ENCODE measurements around the gene IL1A.
A peak's percentile ranks its signal among the peaks of the same experiment; 100 is the strongest.

The IL1A gene

DNA sequence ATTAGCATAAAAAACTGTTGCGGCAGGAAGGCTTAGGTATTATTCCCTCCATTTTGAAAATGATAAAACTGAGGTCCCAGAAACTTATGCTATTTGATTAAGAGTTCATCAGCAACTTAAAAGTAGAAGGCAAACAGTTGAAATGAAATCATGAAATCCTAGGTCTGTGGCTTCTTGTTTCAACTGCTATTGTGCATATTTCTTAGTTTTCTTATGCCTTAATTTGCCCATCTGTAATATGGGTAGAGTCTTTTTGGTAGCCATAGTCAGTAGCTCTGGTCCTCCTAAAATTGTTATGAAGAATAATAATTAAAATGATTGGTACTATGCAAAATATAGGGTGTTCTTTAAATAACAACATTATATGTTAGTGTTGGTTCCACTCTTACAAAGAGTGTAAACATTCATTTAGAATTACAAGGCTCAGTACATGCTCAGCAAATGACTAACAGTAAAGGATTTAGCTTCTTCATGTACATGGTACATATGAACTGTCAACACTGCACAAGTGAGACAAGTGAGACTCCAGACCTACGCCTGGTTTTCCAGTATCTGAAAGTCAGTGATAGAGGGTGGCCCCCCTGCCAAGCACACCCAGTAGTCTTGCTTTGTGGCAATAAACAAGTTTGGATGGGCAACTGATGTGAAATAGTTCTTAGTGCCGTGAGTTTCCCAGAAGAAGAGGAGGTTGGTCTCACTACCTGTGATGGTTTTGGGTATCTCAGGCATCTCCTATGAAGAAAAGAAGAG is 9.6 kb downstream of the IL1A start:
- H3K4me3 ChIP-seq (ENCODE audit: control insufficient read depth in 1 of 7, extremely low read depth in 1 of 7, insufficient read depth in 4 of 7, low read depth in 2 of 7, low read length in 6 of 7) = no peak overlapping the region
- H3K9me3 ChIP-seq (ENCODE audit: control extremely low read depth in 1 of 5, control insufficient read depth in 4 of 5, insufficient read depth in 2 of 5, low read depth in 1 of 5, low read length in 4 of 5) = no peaks in the 10 kb centered on the region
- H3K36me3 ChIP-seq (ENCODE audit: control insufficient read depth in 4 of 4, insufficient read depth in 4 of 4, low read length in 3 of 4) = no peaks in the 10 kb centered on the region
- ChIA-PET POLR2A (no interaction called here), CTCF (no interaction called here)
- 91% methylated on average over 3 of the region's 3 CpGs for WGBS (ENCODE audit: insufficient coverage)
- H3K27me3 ChIP-seq (replicated peaks in 2 of 5; ENCODE audit: control insufficient read depth in 4 of 5, insufficient read depth in 5 of 5, low read length in 4 of 5) = no peaks in the 10 kb centered on the region
- peaks cover 0 to 15% (median 9%) of the 10 kb centered on the region in 4 experiments for H3K4me1 ChIP-seq (ENCODE audit: control extremely low read depth in 1 of 4, control insufficient read depth in 4 of 4, insufficient read depth in 4 of 4, low read length in 3 of 4)
- no peak overlapping the region for H3K27ac ChIP-seq (ENCODE audit: insufficient read depth in 1 of 2, low read depth in 1 of 2, low read length in 2 of 2, poor library complexity in 1 of 2, severe bottlenecking in 2 of 2)
- DNase-seq = no peak

DNA sequence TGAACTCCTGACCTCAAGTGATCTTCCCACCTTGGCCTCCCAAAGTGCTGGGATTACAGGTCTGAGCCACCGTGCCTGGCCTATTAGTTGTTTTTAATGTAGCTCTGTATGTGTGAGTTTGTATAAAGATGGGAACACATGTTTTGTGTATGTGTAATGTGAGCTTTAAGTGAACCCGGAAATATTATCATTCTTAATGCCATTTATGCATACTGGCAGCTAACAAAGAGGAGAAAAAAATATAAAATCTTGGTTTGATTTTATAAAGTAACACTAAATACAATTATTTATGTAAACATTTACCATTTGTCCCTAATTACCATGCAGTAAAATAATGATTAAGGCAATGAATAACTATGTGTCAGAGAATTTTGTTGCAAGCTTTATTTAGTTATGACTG is 10.7 kb downstream of the IL1A start:
- POLR2A ChIA-PET = no interaction called here
- no peak overlapping the region for H3K4me3 ChIP-seq (ENCODE audit: control insufficient read depth in 1 of 7, extremely low read depth in 1 of 7, insufficient read depth in 4 of 7, low read depth in 2 of 7, low read length in 6 of 7)
- DNase-seq = no peak
- no peak overlapping the region for H3K27ac ChIP-seq (ENCODE audit: insufficient read depth in 1 of 2, low read depth in 1 of 2, low read length in 2 of 2, poor library complexity in 1 of 2, severe bottlenecking in 2 of 2)
- no CpG with 5 or more reads among the region's 2 CpGs for WGBS (ENCODE audit: insufficient coverage)
- CTCF ChIA-PET = interaction anchor here (1.0 kb wide), 1 partner anchor 74 kb away, joined by 3 read pairs; no protein-coding TSS in a partner anchor
- no peaks in the 10 kb centered on the region for H3K27me3 ChIP-seq (replicated peaks in 2 of 5; ENCODE audit: control insufficient read depth in 4 of 5, insufficient read depth in 5 of 5, low read length in 4 of 5)
- H3K9me3 ChIP-seq (ENCODE audit: control extremely low read depth in 1 of 5, control insufficient read depth in 4 of 5, insufficient read depth in 2 of 5, low read depth in 1 of 5, low read length in 4 of 5) = no peaks in the 10 kb centered on the region
- H3K36me3 ChIP-seq (ENCODE audit: control insufficient read depth in 4 of 4, insufficient read depth in 4 of 4, low read length in 3 of 4) = no peaks in the 10 kb centered on the region
- H3K4me1 ChIP-seq (ENCODE audit: control extremely low read depth in 1 of 4, control insufficient read depth in 4 of 4, insufficient read depth in 4 of 4, low read length in 3 of 4) = peaks cover 0 to 15% (median 9%) of the 10 kb centered on the region in 4 experiments

DNA sequence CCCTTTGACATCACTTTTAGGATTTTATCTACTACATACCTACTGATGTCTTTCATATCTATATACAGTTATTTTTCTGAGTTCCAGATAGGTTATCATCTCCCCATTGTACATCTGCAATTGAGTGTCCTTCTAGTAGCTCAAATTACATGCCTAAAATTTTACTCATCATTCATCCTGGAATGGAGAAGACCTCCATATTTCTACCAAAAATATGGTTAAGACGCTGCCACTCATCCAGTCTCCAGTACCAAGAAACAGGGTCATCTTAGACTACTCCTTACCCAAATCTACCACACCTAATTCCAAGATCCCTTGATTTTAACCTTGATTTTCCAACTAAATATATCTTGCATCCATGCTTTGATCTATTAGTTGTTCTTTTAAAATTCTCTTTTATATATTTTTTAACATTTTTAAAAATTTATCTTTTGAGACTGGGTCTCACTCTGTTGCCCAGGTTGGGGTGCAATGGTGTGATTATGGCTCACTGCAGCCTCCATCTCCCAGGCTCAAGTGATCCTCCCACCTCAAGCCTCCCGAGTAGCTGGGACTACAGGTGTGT is 11.3 kb downstream of the IL1A start:
- H3K27ac ChIP-seq (ENCODE audit: insufficient read depth in 1 of 2, low read depth in 1 of 2, low read length in 2 of 2, poor library complexity in 1 of 2, severe bottlenecking in 2 of 2) = no peak overlapping the region
- H3K9me3 ChIP-seq (ENCODE audit: control extremely low read depth in 1 of 5, control insufficient read depth in 4 of 5, insufficient read depth in 2 of 5, low read depth in 1 of 5, low read length in 4 of 5) = no peaks in the 10 kb centered on the region
- DNase-seq = no peak
- POLR2A ChIA-PET = no interaction called here
- H3K36me3 ChIP-seq (ENCODE audit: control insufficient read depth in 4 of 4, insufficient read depth in 4 of 4, low read length in 3 of 4) = no peaks in the 10 kb centered on the region
- H3K27me3 ChIP-seq (replicated peaks in 2 of 5; ENCODE audit: control insufficient read depth in 4 of 5, insufficient read depth in 5 of 5, low read length in 4 of 5) = no peaks in the 10 kb centered on the region
- WGBS (ENCODE audit: insufficient coverage) = 13% methylated on average over 1 of the region's 2 CpGs
- CTCF ChIA-PET = interaction anchor here (1.0 to 1.1 kb wide), 3 partner anchors 73 to 169 kb away, joined by 3 read pairs; no protein-coding TSS in a partner anchor
- peaks cover 0 to 17% (median 9%) of the 10 kb centered on the region in 4 experiments for H3K4me1 ChIP-seq (ENCODE audit: control extremely low read depth in 1 of 4, control insufficient read depth in 4 of 4, insufficient read depth in 4 of 4, low read length in 3 of 4)
- no peak overlapping the region for H3K4me3 ChIP-seq (ENCODE audit: control insufficient read depth in 1 of 7, extremely low read depth in 1 of 7, insufficient read depth in 4 of 7, low read depth in 2 of 7, low read length in 6 of 7)

DNA sequence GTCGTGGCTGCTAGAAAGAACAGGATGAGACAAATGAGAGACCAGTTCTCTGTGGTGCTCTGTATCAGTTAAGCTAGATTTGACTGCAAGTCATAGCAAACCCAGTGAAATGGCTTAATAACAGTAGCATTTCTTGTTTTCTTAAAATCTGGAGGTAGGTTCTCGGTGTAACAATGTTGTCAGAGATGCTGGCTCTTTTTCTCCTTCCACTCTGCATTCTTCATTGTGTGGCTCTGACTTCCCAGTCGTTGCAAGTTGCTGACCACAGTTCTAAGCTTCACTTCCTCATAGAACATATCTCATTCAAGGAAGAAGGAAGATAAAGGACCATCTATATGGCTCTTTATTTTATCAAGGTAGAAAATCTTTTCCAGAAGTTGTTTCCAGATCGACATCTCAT is 12.0 kb downstream of the IL1A start:
- no peak overlapping the region for H3K4me3 ChIP-seq (ENCODE audit: control insufficient read depth in 1 of 7, extremely low read depth in 1 of 7, insufficient read depth in 4 of 7, low read depth in 2 of 7, low read length in 6 of 7)
- peak in 1 of 3 donors; percentile 44 for DNase-seq
- ChIA-PET POLR2A (no interaction called here), CTCF (interaction anchor here (1.0 to 1.1 kb wide), 2 partner anchors 74 to 169 kb away, joined by 3 read pairs; no protein-coding TSS in a partner anchor)
- peaks cover 0 to 4% (median 3%) of the 10 kb centered on the region in 5 experiments for H3K9me3 ChIP-seq (ENCODE audit: control extremely low read depth in 1 of 5, control insufficient read depth in 4 of 5, insufficient read depth in 2 of 5, low read depth in 1 of 5, low read length in 4 of 5)
- H3K36me3 ChIP-seq (ENCODE audit: control insufficient read depth in 4 of 4, insufficient read depth in 4 of 4, low read length in 3 of 4) = no peaks in the 10 kb centered on the region
- H3K27me3 ChIP-seq (replicated peaks in 2 of 5; ENCODE audit: control insufficient read depth in 4 of 5, insufficient read depth in 5 of 5, low read length in 4 of 5) = no peaks in the 10 kb centered on the region
- peaks cover 0 to 20% (median 6%) of the 10 kb centered on the region in 4 experiments for H3K4me1 ChIP-seq (ENCODE audit: control extremely low read depth in 1 of 4, control insufficient read depth in 4 of 4, insufficient read depth in 4 of 4, low read length in 3 of 4)
- H3K27ac ChIP-seq (ENCODE audit: insufficient read depth in 1 of 2, low read depth in 1 of 2, low read length in 2 of 2, poor library complexity in 1 of 2, severe bottlenecking in 2 of 2) = no peak overlapping the region
- 43% methylated on average over 1 of the region's 4 CpGs for WGBS (ENCODE audit: insufficient coverage)

DNA sequence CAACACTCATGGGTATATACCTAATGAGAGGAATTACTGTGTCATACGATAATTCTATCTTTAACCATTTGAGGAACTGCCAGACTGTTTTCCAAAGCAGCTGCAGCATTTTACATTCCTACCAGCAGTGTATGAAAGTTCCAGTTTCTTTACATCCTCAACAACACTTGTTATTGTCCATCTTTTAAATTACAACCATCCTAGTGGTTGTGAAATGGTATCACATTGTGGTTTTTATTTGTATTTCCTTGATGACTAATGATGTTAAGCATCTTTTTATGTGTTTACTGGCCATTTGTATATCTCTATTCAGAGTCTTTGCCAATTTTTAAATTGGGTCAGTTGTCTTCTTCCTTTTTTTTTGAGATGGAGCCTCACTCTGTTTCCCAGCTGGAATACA is 15.9 kb downstream of the IL1A start:
- ChIA-PET CTCF (interaction anchor here (0.9 to 1.6 kb wide), 3 partner anchors 14 to 18 kb away, joined by 3 to 6 read pairs (median 3); no protein-coding TSS in a partner anchor), POLR2A (no interaction called here)
- Histone ChIP-seq H3K36me3 (ENCODE audit: control insufficient read depth in 4 of 4, insufficient read depth in 4 of 4, low read length in 3 of 4) (no peaks in the 10 kb centered on the region), H3K27ac (ENCODE audit: insufficient read depth in 1 of 2, low read depth in 1 of 2, low read length in 2 of 2, poor library complexity in 1 of 2, severe bottlenecking in 2 of 2) (no peak overlapping the region), H3K9me3 (ENCODE audit: control extremely low read depth in 1 of 5, control insufficient read depth in 4 of 5, insufficient read depth in 2 of 5, low read depth in 1 of 5, low read length in 4 of 5) (peaks cover 0 to 4% (median 3%) of the 10 kb centered on the region in 5 experiments), H3K4me1 (ENCODE audit: control extremely low read depth in 1 of 4, control insufficient read depth in 4 of 4, insufficient read depth in 4 of 4, low read length in 3 of 4) (peaks cover 6 to 26% (median 15%) of the 10 kb centered on the region in 4 experiments), H3K27me3 (replicated peaks in 2 of 5; ENCODE audit: control insufficient read depth in 4 of 5, insufficient read depth in 5 of 5, low read length in 4 of 5) (no peaks in the 10 kb centered on the region), H3K4me3 (ENCODE audit: control insufficient read depth in 1 of 7, extremely low read depth in 1 of 7, insufficient read depth in 4 of 7, low read depth in 2 of 7, low read length in 6 of 7) (no peak overlapping the region)
- DNase-seq = peak in 1 of 3 donors; percentile 25
- 60% methylated on average over 1 of the region's 1 CpG for WGBS (ENCODE audit: insufficient coverage)

DNA sequence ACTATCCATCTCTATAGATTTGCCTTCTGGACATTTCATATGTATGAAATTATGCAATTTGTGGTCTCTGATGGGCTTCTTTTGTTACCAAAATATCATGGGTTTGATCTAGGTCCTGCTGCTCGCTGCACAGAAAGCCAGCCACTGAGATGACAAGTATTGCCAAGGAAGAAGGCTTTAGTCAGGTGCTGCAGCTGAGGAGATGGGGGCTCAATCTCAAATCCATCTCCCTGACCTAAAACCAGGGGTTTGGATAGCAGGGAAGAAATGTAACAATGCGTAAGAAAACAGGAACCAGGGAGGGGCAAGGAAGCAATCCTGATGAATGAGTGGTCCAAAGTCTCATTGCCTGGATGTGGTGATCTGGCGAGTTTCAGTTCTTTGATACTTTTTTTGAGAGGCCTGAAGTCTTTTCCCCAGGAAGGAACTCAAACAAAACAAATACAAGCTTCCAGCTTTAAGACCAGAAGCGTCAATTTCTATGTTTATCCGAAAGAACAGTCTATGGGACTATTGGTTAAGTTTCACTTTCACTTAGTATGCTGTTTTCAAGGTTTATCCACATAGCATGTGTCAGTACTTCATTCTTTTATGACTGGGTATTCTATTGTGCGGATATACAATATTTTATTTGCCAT is 16.5 kb downstream of the IL1A start:
- Histone ChIP-seq H3K36me3 (ENCODE audit: control insufficient read depth in 4 of 4, insufficient read depth in 4 of 4, low read length in 3 of 4) (no peaks in the 10 kb centered on the region), H3K4me3 (ENCODE audit: control insufficient read depth in 1 of 7, extremely low read depth in 1 of 7, insufficient read depth in 4 of 7, low read depth in 2 of 7, low read length in 6 of 7) (peak overlapping the region in 2 of 7 experiments; percentile 23 to 54), H3K9me3 (ENCODE audit: control extremely low read depth in 1 of 5, control insufficient read depth in 4 of 5, insufficient read depth in 2 of 5, low read depth in 1 of 5, low read length in 4 of 5) (peaks cover 0 to 4% (median 3%) of the 10 kb centered on the region in 5 experiments), H3K27ac (ENCODE audit: insufficient read depth in 1 of 2, low read depth in 1 of 2, low read length in 2 of 2, poor library complexity in 1 of 2, severe bottlenecking in 2 of 2) (peak overlapping the region in 1 of 2 experiments; percentile 37), H3K27me3 (replicated peaks in 2 of 5; ENCODE audit: control insufficient read depth in 4 of 5, insufficient read depth in 5 of 5, low read length in 4 of 5) (no peaks in the 10 kb centered on the region), H3K4me1 (ENCODE audit: control extremely low read depth in 1 of 4, control insufficient read depth in 4 of 4, insufficient read depth in 4 of 4, low read length in 3 of 4) (peaks cover 6 to 32% (median 21%) of the 10 kb centered on the region in 4 experiments)
- peak in 2 of 3 donors; percentile 26 to 50 for DNase-seq
- 63% methylated on average over 3 of the region's 6 CpGs for WGBS (ENCODE audit: insufficient coverage)
- POLR2A ChIA-PET = no interaction called here
- CTCF ChIA-PET = interaction anchor here (1.6 kb wide), 1 partner anchor 14 kb away, joined by 6 read pairs; no protein-coding TSS in a partner anchor
